ENCODE measurements around the gene LIF. TPM values are rescaled to one million over a fixed set of nuclear protein-coding genes. Genes with fewer than 3 reads are reported as not detected.
"Not testable (repeated sequence)": the region's sequence is repeated elsewhere in the genome, so short reads cannot be mapped to it uniquely, and the experiment has no call there.

Gene LIF
- total and polyA plus RNA-seq, 4 donors = 0.77 to 26.1 (median 5.1) TPM

DNA sequence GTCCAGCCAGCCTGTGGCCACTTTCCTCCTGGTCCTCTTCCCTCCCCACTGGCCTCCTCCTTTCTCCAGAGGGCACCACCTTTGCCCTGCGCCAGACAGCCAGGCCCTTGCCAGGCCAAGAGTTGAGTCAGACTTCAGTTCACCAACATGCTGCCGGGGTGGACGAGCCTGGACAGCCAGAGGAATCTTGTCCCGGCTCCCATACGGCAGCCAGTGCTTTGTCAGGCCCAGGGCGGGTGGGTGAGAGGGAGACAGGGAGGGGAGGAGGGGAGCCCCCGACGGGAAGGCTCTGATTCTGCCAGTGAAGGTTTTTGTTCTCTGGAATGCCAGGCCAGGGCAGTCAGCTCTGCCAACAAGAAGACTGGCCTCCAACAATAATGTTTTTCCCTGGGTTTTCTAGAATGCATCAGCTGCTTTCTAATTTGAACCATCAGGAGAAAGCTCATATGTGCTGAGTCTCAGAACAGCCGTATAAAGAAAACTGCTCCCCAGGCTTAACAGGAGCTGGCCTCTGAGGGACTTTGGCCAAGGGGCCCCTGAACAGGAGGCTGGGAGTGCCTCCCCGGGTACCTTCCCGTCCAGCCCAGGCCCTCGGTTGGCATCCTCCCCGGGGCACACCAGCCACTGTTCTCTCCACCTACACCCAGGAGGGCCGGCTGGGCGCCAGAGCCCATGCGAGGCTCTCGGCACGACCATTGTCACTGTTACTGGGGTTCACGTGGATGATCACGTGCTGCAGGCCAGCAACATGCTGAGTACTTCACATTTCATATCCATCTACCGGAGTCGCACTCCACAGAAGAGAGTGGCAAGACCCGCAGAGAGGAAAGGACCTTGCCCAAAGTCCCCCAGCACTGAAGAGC, 28.6 kb downstream of the LIF start:
- ATAC-seq (ENCODE audit: insufficient read depth, low FRiP score) (no peak), DNase-seq (no peak)
- Histone ChIP-seq H3K36me3 (ENCODE audit: control insufficient read depth in 4 of 4, insufficient read depth in 4 of 4, low read length in 4 of 4) (no peaks in the 10 kb centered on the region), H3K27ac (ENCODE audit: low read depth in 1 of 2, low read length in 1 of 2) (no peak overlapping the region), H3K9me3 (ENCODE audit: control insufficient read depth in 4 of 4, insufficient read depth in 3 of 4, low read length in 3 of 4) (no peaks in the 10 kb centered on the region), H3K4me1 (ENCODE audit: control insufficient read depth in 5 of 5, insufficient read depth in 5 of 5, low read length in 5 of 5) (peaks cover 0 to 5% (median under 1%) of the 10 kb centered on the region in 5 donors), H3K27me3 (ENCODE audit: control insufficient read depth in 3 of 3, insufficient read depth in 3 of 3, low read length in 2 of 3) (peaks cover 0 to 5% (median 0%) of the 10 kb centered on the region in 3 donors), H3K9ac (ENCODE audit: insufficient read depth in 1 of 2, low read length in 2 of 2) (no peak overlapping the region), H3K4me3 (no peak overlapping the region)
- TF ChIP-seq, protein P1, sequence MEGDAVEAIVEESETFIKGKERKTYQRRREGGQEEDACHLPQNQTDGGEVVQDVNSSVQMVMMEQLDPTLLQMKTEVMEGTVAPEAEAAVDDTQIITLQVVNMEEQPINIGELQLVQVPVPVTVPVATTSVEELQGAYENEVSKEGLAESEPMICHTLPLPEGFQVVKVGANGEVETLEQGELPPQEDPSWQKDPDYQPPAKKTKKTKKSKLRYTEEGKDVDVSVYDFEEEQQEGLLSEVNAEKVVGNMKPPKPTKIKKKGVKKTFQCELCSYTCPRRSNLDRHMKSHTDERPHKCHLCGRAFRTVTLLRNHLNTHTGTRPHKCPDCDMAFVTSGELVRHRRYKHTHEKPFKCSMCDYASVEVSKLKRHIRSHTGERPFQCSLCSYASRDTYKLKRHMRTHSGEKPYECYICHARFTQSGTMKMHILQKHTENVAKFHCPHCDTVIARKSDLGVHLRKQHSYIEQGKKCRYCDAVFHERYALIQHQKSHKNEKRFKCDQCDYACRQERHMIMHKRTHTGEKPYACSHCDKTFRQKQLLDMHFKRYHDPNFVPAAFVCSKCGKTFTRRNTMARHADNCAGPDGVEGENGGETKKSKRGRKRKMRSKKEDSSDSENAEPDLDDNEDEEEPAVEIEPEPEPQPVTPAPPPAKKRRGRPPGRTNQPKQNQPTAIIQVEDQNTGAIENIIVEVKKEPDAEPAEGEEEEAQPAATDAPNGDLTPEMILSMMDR (IDR thresholded peaks at IDR 0.05; ENCODE audit: control extremely low read depth, extremely low read depth) = no peak
- WGBS, 2 donors = 85 to 92% methylated on average over 23 of the region's 23 CpGs

DNA sequence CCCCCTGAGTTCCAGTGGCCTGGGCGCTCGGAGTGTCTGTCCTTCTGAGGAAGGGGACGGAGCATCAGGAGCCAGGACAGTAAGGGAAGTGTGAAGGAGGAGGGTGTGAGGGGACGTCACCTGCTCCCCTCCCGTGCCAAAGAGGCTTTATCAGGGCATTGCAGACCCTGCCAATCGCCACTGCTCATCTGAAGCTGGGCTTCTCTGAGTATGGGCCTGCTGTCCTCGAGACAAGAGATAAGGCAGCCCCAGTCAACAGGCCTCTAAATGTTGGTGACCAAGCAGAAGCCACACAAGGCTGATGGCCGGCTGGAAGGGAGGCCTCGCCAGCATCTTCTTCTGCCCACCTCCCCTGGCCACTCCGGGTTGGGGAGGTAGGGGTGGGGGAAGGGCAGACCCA, 29.8 kb downstream of the LIF start:
- TF ChIP-seq, protein P1 (IDR thresholded peaks at IDR 0.05; ENCODE audit: control extremely low read depth, extremely low read depth) = no peak
- DNase-seq = no peak
- H3K4me1 ChIP-seq (ENCODE audit: control insufficient read depth in 5 of 5, insufficient read depth in 5 of 5, low read length in 5 of 5) = peaks cover 0 to 5% (median 0%) of the 10 kb centered on the region in 5 donors
- no peak overlapping the region for H3K27ac ChIP-seq (ENCODE audit: low read depth in 1 of 2, low read length in 1 of 2)
- no peak for ATAC-seq (ENCODE audit: insufficient read depth, low FRiP score)
- 86 to 91% methylated on average over 10 of the region's 10 CpGs for WGBS, 2 donors
- no peaks in the 10 kb centered on the region for H3K9me3 ChIP-seq (ENCODE audit: control insufficient read depth in 4 of 4, insufficient read depth in 3 of 4, low read length in 3 of 4)
- H3K4me3 ChIP-seq = no peak overlapping the region
- no peaks in the 10 kb centered on the region for H3K36me3 ChIP-seq (ENCODE audit: control insufficient read depth in 4 of 4, insufficient read depth in 4 of 4, low read length in 4 of 4)
- H3K9ac ChIP-seq (ENCODE audit: insufficient read depth in 1 of 2, low read length in 2 of 2) = no peak overlapping the region
- peaks cover 0 to 5% (median 0%) of the 10 kb centered on the region in 3 donors for H3K27me3 ChIP-seq (ENCODE audit: control insufficient read depth in 3 of 3, insufficient read depth in 3 of 3, low read length in 2 of 3)

DNA sequence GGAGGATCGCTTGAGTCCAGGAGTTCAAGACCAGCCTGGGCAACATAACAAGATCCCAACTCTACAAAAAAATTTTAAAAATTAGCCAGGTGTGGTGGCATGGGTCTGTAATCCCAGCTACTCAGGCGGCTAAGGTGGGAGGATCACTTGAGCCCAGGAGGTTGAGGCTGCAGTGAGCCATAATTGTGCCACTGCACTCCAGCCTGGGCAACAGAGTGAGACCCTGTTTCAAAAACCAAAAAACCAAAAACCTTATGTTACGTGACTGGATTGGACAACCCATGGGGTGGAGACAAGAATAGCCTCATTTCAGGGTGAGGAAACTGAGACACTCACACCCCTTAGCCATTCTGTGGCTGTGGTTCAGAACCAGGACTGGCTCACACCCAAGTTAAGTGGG, 30.3 kb downstream of the LIF start:
- not testable (repeated sequence) for H3K27me3 ChIP-seq (ENCODE audit: control insufficient read depth in 3 of 3, insufficient read depth in 3 of 3, low read length in 2 of 3); H3K4me3 ChIP-seq; H3K9ac ChIP-seq (ENCODE audit: insufficient read depth in 1 of 2, low read length in 2 of 2); H3K4me1 ChIP-seq (ENCODE audit: control insufficient read depth in 5 of 5, insufficient read depth in 5 of 5, low read length in 5 of 5); H3K27ac ChIP-seq (ENCODE audit: low read depth in 1 of 2, low read length in 1 of 2); H3K9me3 ChIP-seq (ENCODE audit: control insufficient read depth in 4 of 4, insufficient read depth in 3 of 4, low read length in 3 of 4); DNase-seq; ATAC-seq (ENCODE audit: insufficient read depth, low FRiP score); H3K36me3 ChIP-seq (ENCODE audit: control insufficient read depth in 4 of 4, insufficient read depth in 4 of 4, low read length in 4 of 4)
- 98 to 99% methylated on average over 3 of the region's 3 CpGs for WGBS, 2 donors

DNA sequence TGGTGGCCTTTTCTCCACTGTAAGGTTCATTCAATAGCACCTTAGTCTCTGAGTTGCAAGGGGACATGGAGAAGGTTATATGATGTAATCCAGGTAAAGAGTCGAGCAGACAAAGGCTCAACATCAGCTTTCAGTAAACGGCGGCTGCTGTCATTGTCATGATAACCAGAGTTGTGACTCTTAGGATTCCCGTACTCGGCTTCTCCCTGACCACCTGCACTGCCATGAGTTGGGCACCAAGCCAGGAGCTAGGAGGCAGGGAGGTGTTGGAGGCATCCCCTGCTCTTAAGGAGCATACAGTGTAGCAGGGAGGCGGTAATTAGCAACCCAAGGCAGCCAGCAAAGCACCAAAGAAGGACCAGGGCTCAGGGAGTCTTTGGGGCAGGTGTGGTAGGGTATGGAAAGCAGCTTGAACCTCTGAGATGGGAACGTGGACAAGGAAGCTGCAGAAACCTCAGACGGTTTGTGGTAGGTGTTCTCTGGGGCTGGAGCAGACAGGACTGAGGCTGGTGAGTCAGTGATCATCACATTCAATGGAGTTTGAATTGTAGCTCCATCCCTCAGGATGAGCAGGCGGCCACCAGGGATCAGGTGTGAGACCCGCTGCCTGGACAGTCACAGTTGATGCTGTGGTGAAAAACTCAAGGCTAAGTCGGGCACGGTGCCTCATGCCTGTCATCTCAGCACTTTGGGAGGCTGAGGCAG, 31.7 kb downstream of the LIF start:
- Histone ChIP-seq H3K27ac (ENCODE audit: low read depth in 1 of 2, low read length in 1 of 2) (no peak overlapping the region), H3K27me3 (ENCODE audit: control insufficient read depth in 3 of 3, insufficient read depth in 3 of 3, low read length in 2 of 3) (peaks cover 0 to 5% (median 0%) of the 10 kb centered on the region in 3 donors), H3K36me3 (ENCODE audit: control insufficient read depth in 4 of 4, insufficient read depth in 4 of 4, low read length in 4 of 4) (no peaks in the 10 kb centered on the region), H3K9ac (ENCODE audit: insufficient read depth in 1 of 2, low read length in 2 of 2) (no peak overlapping the region), H3K4me1 (ENCODE audit: control insufficient read depth in 5 of 5, insufficient read depth in 5 of 5, low read length in 5 of 5) (peaks cover 0 to 8% (median 0%) of the 10 kb centered on the region in 5 donors), H3K4me3 (no peak overlapping the region), H3K9me3 (ENCODE audit: control insufficient read depth in 4 of 4, insufficient read depth in 3 of 4, low read length in 3 of 4) (no peaks in the 10 kb centered on the region)
- DNase-seq (no peak), ATAC-seq (ENCODE audit: insufficient read depth, low FRiP score) (no peak)
- TF ChIP-seq, protein P1 (IDR thresholded peaks at IDR 0.05; ENCODE audit: control extremely low read depth, extremely low read depth) = no peak
- WGBS, 2 donors = 68 to 73% methylated on average over 12 of the region's 12 CpGs

All from lung (tissue), 12 donors.